ENCODE data around the gene ADCY10.

The ADCY10 gene

DNA sequence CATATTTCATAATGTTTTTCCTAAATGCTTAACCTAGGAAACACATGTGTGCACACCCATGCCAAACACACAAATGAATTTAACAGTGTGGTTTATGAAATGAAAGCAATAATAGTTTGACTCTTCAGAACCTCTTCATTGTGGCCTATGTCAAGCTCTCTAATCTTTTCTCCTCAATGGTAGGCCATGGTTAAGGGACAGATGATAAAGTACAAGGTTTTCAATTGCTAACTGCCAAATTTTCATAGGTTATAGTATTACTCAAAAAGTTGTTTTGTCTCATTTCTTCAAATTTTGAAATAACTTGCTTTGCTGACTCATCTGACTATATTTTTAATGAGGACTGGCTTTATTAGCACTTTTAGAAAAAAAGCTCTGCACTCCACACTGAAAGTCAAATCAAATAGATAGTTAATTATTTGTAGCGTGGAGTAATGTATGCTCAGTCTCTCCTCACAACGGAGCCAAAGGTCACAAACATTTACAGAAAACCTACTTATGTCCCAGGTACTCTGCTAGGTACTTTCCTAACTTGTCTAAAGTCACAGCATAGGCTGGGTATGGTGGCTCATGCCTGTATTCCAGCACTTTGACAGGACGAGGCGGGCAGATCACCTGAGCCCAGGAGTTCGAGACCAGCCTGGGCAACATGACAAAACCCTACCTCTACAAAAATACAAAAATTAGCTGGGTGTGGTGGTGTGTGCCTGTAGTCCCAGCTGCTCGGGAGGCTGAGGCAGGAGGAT is 3.0 kb upstream of the ADCY10 start:
- TF ChIP-seq, protein P1, sequence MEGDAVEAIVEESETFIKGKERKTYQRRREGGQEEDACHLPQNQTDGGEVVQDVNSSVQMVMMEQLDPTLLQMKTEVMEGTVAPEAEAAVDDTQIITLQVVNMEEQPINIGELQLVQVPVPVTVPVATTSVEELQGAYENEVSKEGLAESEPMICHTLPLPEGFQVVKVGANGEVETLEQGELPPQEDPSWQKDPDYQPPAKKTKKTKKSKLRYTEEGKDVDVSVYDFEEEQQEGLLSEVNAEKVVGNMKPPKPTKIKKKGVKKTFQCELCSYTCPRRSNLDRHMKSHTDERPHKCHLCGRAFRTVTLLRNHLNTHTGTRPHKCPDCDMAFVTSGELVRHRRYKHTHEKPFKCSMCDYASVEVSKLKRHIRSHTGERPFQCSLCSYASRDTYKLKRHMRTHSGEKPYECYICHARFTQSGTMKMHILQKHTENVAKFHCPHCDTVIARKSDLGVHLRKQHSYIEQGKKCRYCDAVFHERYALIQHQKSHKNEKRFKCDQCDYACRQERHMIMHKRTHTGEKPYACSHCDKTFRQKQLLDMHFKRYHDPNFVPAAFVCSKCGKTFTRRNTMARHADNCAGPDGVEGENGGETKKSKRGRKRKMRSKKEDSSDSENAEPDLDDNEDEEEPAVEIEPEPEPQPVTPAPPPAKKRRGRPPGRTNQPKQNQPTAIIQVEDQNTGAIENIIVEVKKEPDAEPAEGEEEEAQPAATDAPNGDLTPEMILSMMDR (IDR thresholded peaks at IDR 0.05; ENCODE audit: insufficient read depth, low read length) = no peak
- TF ChIP-seq SPI1 (IDR thresholded peaks at IDR 0.05; ENCODE audit: borderline replicate concordance, low read depth) (no peak), GABPA (IDR thresholded peaks at IDR 0.05; ENCODE audit: low read depth) (no peak), POLR2AphosphoS5 (IDR thresholded peaks at IDR 0.05; ENCODE audit: low read depth) (no peak)
- TF ChIP-seq, protein P2, sequence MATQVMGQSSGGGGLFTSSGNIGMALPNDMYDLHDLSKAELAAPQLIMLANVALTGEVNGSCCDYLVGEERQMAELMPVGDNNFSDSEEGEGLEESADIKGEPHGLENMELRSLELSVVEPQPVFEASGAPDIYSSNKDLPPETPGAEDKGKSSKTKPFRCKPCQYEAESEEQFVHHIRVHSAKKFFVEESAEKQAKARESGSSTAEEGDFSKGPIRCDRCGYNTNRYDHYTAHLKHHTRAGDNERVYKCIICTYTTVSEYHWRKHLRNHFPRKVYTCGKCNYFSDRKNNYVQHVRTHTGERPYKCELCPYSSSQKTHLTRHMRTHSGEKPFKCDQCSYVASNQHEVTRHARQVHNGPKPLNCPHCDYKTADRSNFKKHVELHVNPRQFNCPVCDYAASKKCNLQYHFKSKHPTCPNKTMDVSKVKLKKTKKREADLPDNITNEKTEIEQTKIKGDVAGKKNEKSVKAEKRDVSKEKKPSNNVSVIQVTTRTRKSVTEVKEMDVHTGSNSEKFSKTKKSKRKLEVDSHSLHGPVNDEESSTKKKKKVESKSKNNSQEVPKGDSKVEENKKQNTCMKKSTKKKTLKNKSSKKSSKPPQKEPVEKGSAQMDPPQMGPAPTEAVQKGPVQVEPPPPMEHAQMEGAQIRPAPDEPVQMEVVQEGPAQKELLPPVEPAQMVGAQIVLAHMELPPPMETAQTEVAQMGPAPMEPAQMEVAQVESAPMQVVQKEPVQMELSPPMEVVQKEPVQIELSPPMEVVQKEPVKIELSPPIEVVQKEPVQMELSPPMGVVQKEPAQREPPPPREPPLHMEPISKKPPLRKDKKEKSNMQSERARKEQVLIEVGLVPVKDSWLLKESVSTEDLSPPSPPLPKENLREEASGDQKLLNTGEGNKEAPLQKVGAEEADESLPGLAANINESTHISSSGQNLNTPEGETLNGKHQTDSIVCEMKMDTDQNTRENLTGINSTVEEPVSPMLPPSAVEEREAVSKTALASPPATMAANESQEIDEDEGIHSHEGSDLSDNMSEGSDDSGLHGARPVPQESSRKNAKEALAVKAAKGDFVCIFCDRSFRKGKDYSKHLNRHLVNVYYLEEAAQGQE (IDR thresholded peaks at IDR 0.05; ENCODE audit: insufficient replicate concordance, low read depth) = no peak
- Histone ChIP-seq H3K27me3 (ENCODE audit: insufficient read depth, poor library complexity, severe bottlenecking) (no peaks in the 10 kb centered on the region), H3K4me3 (replicated peaks; ENCODE audit: insufficient read depth, low read length) (no peak overlapping the region), H3K27ac (replicated peaks) (no peak overlapping the region)
- no peak for DNase-seq (ENCODE audit: low read depth in 1 of 2, low spot score in 1 of 2)

DNA sequence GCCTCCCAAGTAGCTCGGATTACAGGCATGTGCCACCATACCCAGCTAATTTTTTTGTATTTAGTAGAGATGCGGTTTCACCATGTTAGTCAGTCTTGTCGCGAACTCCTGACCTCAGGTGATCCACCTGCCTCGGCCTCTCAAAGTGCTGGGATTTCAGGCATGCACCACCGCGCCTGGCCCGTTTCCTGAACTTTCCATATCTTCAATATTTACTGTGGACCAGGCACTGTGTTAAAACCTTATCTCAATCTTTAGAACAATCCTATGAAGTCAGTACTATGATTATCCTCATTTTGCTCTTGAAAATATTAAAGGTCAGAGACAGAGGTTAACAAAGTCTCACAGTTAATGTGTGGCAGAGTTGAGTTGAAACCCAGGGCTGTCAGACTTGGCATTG is 1.6 kb upstream of the ADCY10 start:
- Histone ChIP-seq H3K27me3 (ENCODE audit: insufficient read depth, poor library complexity, severe bottlenecking) (no peaks in the 10 kb centered on the region), H3K4me3 (replicated peaks; ENCODE audit: insufficient read depth, low read length) (no peak overlapping the region), H3K27ac (replicated peaks) (no peak overlapping the region)
- DNase-seq (ENCODE audit: low read depth in 1 of 2, low spot score in 1 of 2) = no peak
- TF ChIP-seq, protein P1 (IDR thresholded peaks at IDR 0.05; ENCODE audit: insufficient read depth, low read length) = no peak

DNA sequence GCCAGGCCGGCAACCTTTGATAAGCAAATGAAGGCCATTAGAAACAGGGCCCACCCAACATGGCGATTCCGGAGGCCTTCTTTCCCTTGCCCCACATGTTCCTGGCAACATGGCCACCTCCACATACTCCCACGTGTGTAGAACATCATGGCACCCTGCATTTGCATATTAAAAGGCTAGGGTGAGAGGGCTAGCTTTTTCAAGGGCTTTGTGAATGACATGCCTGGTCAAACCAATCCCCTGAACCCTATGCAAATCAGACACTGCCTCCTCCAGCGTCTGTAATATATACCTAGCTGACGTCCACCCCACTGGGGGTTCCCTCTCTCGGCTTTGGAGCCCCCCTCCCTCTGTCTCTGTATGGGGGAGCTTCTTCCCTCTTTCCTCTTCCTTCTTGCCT is 1.6 kb downstream of the ADCY10 start:
- Histone ChIP-seq H3K27me3 (ENCODE audit: insufficient read depth, poor library complexity, severe bottlenecking) (no peaks in the 10 kb centered on the region), H3K4me3 (replicated peaks; ENCODE audit: insufficient read depth, low read length) (no peak overlapping the region), H3K27ac (replicated peaks) (no peak overlapping the region)
- no peak for DNase-seq (ENCODE audit: low read depth in 1 of 2, low spot score in 1 of 2)
- TF ChIP-seq, protein P2 (IDR thresholded peaks at IDR 0.05; ENCODE audit: insufficient replicate concordance, low read depth) = no peak
- TF ChIP-seq POLR2AphosphoS5 (IDR thresholded peaks at IDR 0.05; ENCODE audit: low read depth) (no peak), SPI1 (IDR thresholded peaks at IDR 0.05; ENCODE audit: borderline replicate concordance, low read depth) (no peak), GABPA (IDR thresholded peaks at IDR 0.05; ENCODE audit: low read depth) (no peak)
- TF ChIP-seq, protein P1 (IDR thresholded peaks at IDR 0.05; ENCODE audit: insufficient read depth, low read length) = no peak

- Histone ChIP-seq H3K27me3 (ENCODE audit: insufficient read depth, poor library complexity, severe bottlenecking) (no peaks in the 10 kb centered on the region), H3K27ac (replicated peaks) (no peak overlapping the region), H3K4me3 (replicated peaks; ENCODE audit: insufficient read depth, low read length) (no peak overlapping the region)
- TF ChIP-seq, protein P1 (IDR thresholded peaks at IDR 0.05; ENCODE audit: insufficient read depth, low read length) = no peak
- TF ChIP-seq SPI1 (IDR thresholded peaks at IDR 0.05; ENCODE audit: borderline replicate concordance, low read depth) (no peak), POLR2AphosphoS5 (IDR thresholded peaks at IDR 0.05; ENCODE audit: low read depth) (no peak), GABPA (IDR thresholded peaks at IDR 0.05; ENCODE audit: low read depth) (no peak)
- TF ChIP-seq, protein P2 (IDR thresholded peaks at IDR 0.05; ENCODE audit: insufficient replicate concordance, low read depth) = no peak
- DNase-seq (ENCODE audit: low read depth in 1 of 2, low spot score in 1 of 2) = no peak
Observed at GRCh38 chr1:167911413-167911812, 2.5 kb downstream of the ADCY10 start.

All from HL-60 (cell line).